Lower lobe of right lung (tissue), 2 donors: Measurements from ENCODE around the gene CORO2B. TPM values are rescaled to one million over a fixed set of nuclear protein-coding genes. Genes with fewer than 3 reads are reported as not detected.

Experiments used
- ATAC-seq, 2 donors: fragments of 200-7000 bp; cut with Tn5 transposase; one replicate each; pipeline ENCODE4 v1.9.1; 2020 to 2022; ENCODE audit warnings: mild to moderate bottlenecking in 2 of 2, moderate library complexity in 2 of 2
- DNase-seq: peaks from one replicate; pipeline ENCODE4 v3.0.0-alpha.2; 2020
- H3K27ac ChIP-seq: fragments of 200-600 bp; one replicate; pipeline ENCODE4 v1.8.0; 2022
- H3K27me3 ChIP-seq: fragments of 200-600 bp; one replicate; pipeline ENCODE4 v1.8.0; 2022; ENCODE audit warnings: low read depth
- H3K36me3 ChIP-seq: fragments of 200-600 bp; one replicate; pipeline ENCODE4 v1.8.0; 2022; ENCODE audit warnings: mild to moderate bottlenecking
- H3K4me1 ChIP-seq: fragments of 200-600 bp; one replicate; pipeline ENCODE4 v1.8.0; 2022
- H3K4me3 ChIP-seq: fragments of 200-600 bp; one replicate; pipeline ENCODE4 v1.8.0; 2022; ENCODE audit warnings: mild to moderate bottlenecking
- H3K9me3 ChIP-seq: fragments of 200-600 bp; one replicate; pipeline ENCODE4 v1.8.0; 2022
- intact Hi-C: fragments of 100-400 bp; cut with DNase I; formaldehyde crosslinking; loops from one replicate; pipeline ENCODE4 v1.11.0; 2022
- total RNA-seq: library from RNA; stranded (reverse); fragmentation: NEBNext Ultra II Directional; extraction: Animal tissue kit (Norgen Biotek cat#: 25700); gene quantifications from one replicate; pipeline ENCODE4 v1.2.1, GENCODE V29; 2021
- TF ChIP-seq, protein P1 (sequence below): fragments of 200-600 bp; IDR thresholded peaks from one replicate; pipeline ENCODE4 v1.8.0; 2022; ENCODE audit warnings: antibody characterized with exemption, mild to moderate bottlenecking
- donor health status: DM: no; HTN: yes; CAD: no; lungs with severe emphysema.

Gene CORO2B
- total RNA-seq, 1 donor from 2014 or later = 6.8 TPM

DNA sequence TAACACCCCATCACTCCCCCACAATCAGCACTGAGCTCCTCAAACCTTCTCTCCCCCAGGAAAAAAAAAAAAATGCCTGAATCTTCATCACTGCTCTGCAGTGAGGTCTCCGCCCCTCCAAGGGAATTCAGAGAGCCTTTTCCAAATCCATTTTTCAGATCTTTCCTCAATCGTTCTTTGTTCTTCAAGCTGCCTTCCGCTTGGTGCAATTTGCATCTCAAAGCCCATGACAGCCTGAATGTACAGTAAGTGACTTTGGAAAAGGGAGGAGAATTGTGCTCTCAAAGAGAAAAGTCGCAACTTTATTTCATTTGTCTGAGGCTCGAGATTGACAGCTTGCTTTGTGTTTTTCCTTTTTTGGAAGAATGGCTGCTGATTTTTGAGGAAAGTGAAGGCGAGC, 75.0 kb downstream of the CORO2B start:
- Histone ChIP-seq H3K27ac (no peak overlapping the region), H3K4me1 (no peaks in the 10 kb centered on the region), H3K27me3 (no peaks in the 10 kb centered on the region), H3K36me3 (no peaks in the 10 kb centered on the region), H3K9me3 (no peaks in the 10 kb centered on the region), H3K4me3 (no peak overlapping the region)
- intact Hi-C loops = no loop called here
- DNase-seq = no peak
- TF ChIP-seq, protein P1, sequence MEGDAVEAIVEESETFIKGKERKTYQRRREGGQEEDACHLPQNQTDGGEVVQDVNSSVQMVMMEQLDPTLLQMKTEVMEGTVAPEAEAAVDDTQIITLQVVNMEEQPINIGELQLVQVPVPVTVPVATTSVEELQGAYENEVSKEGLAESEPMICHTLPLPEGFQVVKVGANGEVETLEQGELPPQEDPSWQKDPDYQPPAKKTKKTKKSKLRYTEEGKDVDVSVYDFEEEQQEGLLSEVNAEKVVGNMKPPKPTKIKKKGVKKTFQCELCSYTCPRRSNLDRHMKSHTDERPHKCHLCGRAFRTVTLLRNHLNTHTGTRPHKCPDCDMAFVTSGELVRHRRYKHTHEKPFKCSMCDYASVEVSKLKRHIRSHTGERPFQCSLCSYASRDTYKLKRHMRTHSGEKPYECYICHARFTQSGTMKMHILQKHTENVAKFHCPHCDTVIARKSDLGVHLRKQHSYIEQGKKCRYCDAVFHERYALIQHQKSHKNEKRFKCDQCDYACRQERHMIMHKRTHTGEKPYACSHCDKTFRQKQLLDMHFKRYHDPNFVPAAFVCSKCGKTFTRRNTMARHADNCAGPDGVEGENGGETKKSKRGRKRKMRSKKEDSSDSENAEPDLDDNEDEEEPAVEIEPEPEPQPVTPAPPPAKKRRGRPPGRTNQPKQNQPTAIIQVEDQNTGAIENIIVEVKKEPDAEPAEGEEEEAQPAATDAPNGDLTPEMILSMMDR = no peak
- ATAC-seq = no peak

DNA sequence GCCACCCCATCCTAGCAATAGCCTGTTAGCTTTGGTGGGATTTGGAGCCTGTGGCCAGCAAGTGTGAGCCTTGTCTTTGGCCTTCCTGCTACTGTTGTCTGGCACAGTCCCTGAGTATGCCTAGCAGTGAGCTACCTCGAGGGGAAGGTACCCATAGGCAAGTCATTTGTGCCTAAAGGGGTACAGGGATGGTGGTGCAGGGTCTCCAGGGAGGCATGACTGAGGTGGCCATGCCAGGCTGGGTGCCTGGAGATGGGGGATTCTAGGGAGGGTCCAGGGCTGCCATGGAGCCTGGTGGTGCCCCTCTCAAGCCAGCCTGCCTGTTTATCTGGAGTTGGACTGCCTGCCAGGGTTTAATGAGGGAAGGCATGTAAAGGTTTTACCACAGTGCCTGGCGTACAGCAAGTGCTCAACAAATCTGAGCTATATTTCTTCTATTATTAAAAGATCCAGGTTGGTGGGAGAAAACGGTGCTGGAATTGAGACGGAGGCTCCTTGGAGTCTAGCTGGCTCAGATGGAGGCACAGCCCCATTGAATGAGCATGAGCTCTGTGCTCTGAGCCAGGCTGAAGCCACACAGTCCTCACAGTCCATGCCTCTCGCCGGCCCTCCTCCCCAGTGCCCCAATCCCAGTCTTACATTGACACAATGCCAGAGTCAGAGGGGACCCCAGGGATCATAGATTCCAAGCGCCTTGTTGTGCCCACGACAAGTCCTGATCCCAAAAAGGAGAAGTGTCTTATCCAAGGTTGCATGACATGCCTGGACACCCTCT, 76.2 kb downstream of the CORO2B start:
- Histone ChIP-seq H3K4me3 (no peak overlapping the region), H3K36me3 (no peaks in the 10 kb centered on the region), H3K4me1 (no peaks in the 10 kb centered on the region), H3K9me3 (no peaks in the 10 kb centered on the region), H3K27ac (no peak overlapping the region), H3K27me3 (no peaks in the 10 kb centered on the region)
- ATAC-seq (no peak), DNase-seq (no peak)
- TF ChIP-seq, protein P1 = no peak
- intact Hi-C loops = no loop called here

GRCh38 chr15:68655686-68656437, 77.1 kb downstream of the CORO2B start:
- DNase-seq (no peak), ATAC-seq (no peak)
- intact Hi-C loops = no loop called here
- TF ChIP-seq, protein P1 = no peak
- Histone ChIP-seq H3K4me3 (no peak overlapping the region), H3K36me3 (no peaks in the 10 kb centered on the region), H3K27ac (no peak overlapping the region), H3K27me3 (no peaks in the 10 kb centered on the region), H3K4me1 (no peaks in the 10 kb centered on the region), H3K9me3 (no peaks in the 10 kb centered on the region)

- Histone ChIP-seq H3K9me3 (no peaks in the 10 kb centered on the region), H3K4me1 (no peaks in the 10 kb centered on the region), H3K27ac (no peak overlapping the region), H3K27me3 (no peaks in the 10 kb centered on the region), H3K4me3 (no peak overlapping the region), H3K36me3 (no peaks in the 10 kb centered on the region)
- DNase-seq (no peak), ATAC-seq (no peak)
- intact Hi-C loops = no loop called here
- TF ChIP-seq, protein P1 = no peak
These were observed 77.6 kb downstream of the CORO2B start for GRCh38 chr15:68656438-68656739.

DNA sequence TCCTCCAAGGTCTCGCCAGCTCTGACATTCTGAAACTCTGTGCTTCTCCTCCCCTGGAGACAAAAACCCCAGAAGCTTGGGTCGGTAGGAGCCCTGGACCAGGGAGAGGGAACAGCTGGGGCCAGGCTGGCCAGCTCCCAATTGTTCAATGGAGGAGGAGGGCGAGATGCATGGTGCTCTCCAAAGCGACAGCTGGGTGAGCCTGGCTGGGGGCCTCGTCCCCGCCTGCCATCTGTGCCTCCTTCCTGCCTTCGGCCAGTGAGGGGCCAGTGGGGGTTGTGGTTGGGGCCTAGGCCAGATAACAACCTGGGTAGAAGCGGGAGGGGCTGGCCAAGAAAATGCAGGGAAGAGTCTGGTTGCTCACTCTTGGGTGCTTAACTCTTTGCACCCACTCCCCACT, 79.4 kb downstream of the CORO2B start:
- no peak overlapping the region for H3K27ac ChIP-seq
- H3K4me1 ChIP-seq = no peaks in the 10 kb centered on the region
- H3K27me3 ChIP-seq = no peaks in the 10 kb centered on the region
- no peaks in the 10 kb centered on the region for H3K9me3 ChIP-seq
- TF ChIP-seq, protein P1 = no peak
- no peaks in the 10 kb centered on the region for H3K36me3 ChIP-seq
- intact Hi-C loops = no loop called here
- ATAC-seq = peak in 1 of 2 donors; percentile 15
- H3K4me3 ChIP-seq = no peak overlapping the region
- no peak for DNase-seq
